ENCODE data around the gene FNBP1.

GRCh38 chr9:130040984-130041647, 1.9 kb downstream of the FNBP1 start:
- TF ChIP-seq CTCF (conservative IDR thresholded peaks at IDR 0.05) (no peak), EZH2 (IDR thresholded peaks at IDR 0.05; ENCODE audit: low read depth) (no peak)

All from PC-9 (cell line).